T-cell (primary cell): ENCODE results near the gene ADAP2. TPM values are rescaled to one million over a fixed set of nuclear protein-coding genes. Genes with fewer than 3 reads are reported as not detected.

Source experiments
- ATAC-seq, 4 experiments: fragments of 200-7000 bp in 3 of 4; fragments of 150-1000 bp in 1 of 4; cut with Tn5 transposase; replicated peaks in 1 of 4; 1 replicate in 3 of 4; 2 replicates in 1 of 4; pipeline ENCODE4 v1.10.0; 2021; ENCODE audit warnings: moderate library complexity in 3 of 4, mild to moderate bottlenecking in 2 of 4, moderate number of reproducible peaks in 1 of 4
- CTCF ChIA-PET, 2 donors: fragments of 300-600 bp; sonication (Branson Sonifier 250); formaldehyde crosslinking; loops; one replicate each; lab custom pipeline; 2022; ENCODE audit warnings: antibody characterized with exemption in 2 of 2; lab: Charles Lee
- POLR2A ChIA-PET, 2 donors: fragments of 300-600 bp; sonication (Branson Sonifier 250); formaldehyde crosslinking; loops; one replicate each; lab custom pipeline; 2022; ENCODE audit warnings: antibody characterized with exemption in 2 of 2; lab: Charles Lee
- DNase-seq, 35 experiments: peaks; one replicate each; pipeline versions ENCODE4 v3.0.0 to v3.0.0-alpha.2; 2013 to 2023
- H3K27ac ChIP-seq: one replicate; pipeline ENCODE4 v1.5.1; 2013; ENCODE audit warnings: low read length
- H3K27me3 ChIP-seq, 2 experiments: replicated peaks in 1 of 2; 1 replicate in 1 of 2; 2 replicates in 1 of 2; pipeline versions ENCODE4 v1.6.1 to v1.7.0; 2013; ENCODE audit warnings: low read length in 1 of 2, mixed read lengths in 1 of 2; ENCODE audit not compliant: control insufficient read depth in 2 of 2, insufficient read depth in 2 of 2; ENCODE audit errors: extremely low read depth in 1 of 2
- H3K36me3 ChIP-seq, 2 donors: 1 replicate in 1 of 2; 2 replicates in 1 of 2; pipeline versions ENCODE4 v1.6.1 to v1.7.0; 2013; ENCODE audit warnings: low read length in 1 of 2; ENCODE audit not compliant: control insufficient read depth in 2 of 2, insufficient read depth in 1 of 2; ENCODE audit errors: extremely low read depth in 1 of 2
- H3K4me1 ChIP-seq, 2 experiments: 1 replicate in 1 of 2; 2 replicates in 1 of 2; pipeline versions ENCODE4 v1.6.1 to v1.7.0; 2013; ENCODE audit warnings: low read length in 2 of 2, mixed read lengths in 1 of 2; ENCODE audit not compliant: insufficient read depth in 2 of 2, control insufficient read depth in 1 of 2; ENCODE audit errors: extremely low read depth in 1 of 2
- H3K4me3 ChIP-seq, 2 donors: 1 replicate in 1 of 2; 2 replicates in 1 of 2; pipeline versions ENCODE4 v1.5.1 to v1.7.0; 2013; ENCODE audit warnings: mild to moderate bottlenecking in 2 of 2, low read length in 1 of 2, moderate library complexity in 1 of 2; ENCODE audit not compliant: control insufficient read depth in 1 of 2; ENCODE audit errors: extremely low read depth in 1 of 2
- H3K9me3 ChIP-seq: 2 replicates; pipeline ENCODE4 v1.7.0; 2013
- H3K27ac Mint-ChIP-seq, 2 donors: one replicate each; pipeline ENCODE4 v1.8.0; 2020 to 2021; ENCODE audit warnings: mild to moderate bottlenecking in 2 of 2, mixed read lengths in 2 of 2
- H3K27me3 Mint-ChIP-seq, 2 donors: one replicate each; pipeline ENCODE4 v1.8.0; 2021 to 2022; ENCODE audit warnings: mixed read lengths in 2 of 2
- H3K36me3 Mint-ChIP-seq: one replicate; pipeline ENCODE4 v1.8.0; 2021; ENCODE audit warnings: mixed read lengths
- H3K4me1 Mint-ChIP-seq, 3 donors: one replicate each; pipeline ENCODE4 v1.8.0; 2020 to 2022; ENCODE audit warnings: mixed read lengths in 3 of 3, mild to moderate bottlenecking in 1 of 3
- H3K4me3 Mint-ChIP-seq, 3 donors: one replicate each; pipeline ENCODE4 v1.8.0; 2020 to 2022; ENCODE audit warnings: mild to moderate bottlenecking in 3 of 3, mixed read lengths in 3 of 3, moderate library complexity in 3 of 3
- H3K9me3 Mint-ChIP-seq, 3 donors: one replicate each; pipeline ENCODE4 v1.8.0; 2020 to 2022; ENCODE audit warnings: mixed read lengths in 3 of 3
- WGBS: methylation state at CpG from one replicate; pipeline ENCODE4 v1.1.5; 2013; ENCODE audit warnings: missing lambda C conversion rate; ENCODE audit not compliant: insufficient coverage; 5-methylcytosine and 5-hydroxymethylcytosine counted together
- total RNA-seq, 35 experiments: library from RNA in 6 of 35; stranded (reverse) in 6 of 35; fragments of 120-200 nt in 1 of 35; gene quantifications; one replicate each; pipeline versions ENCODE4 v1.2.1 to v1.2.4 and lab custom pipeline; 2013 to 2026

The ADAP2 gene
- total RNA-seq, 5 donors from 2014 or later (not counting 1 experiment from before 2014, with no cell fraction given) = 1.7 to 4.9 (median 2.1) TPM

GRCh38 chr17:30996486-30996885, 74.7 kb downstream of the ADAP2 start:
- 100% methylated on average over 1 of the region's 3 CpGs for WGBS
- no peaks in the 10 kb centered on the region for H3K27me3 Mint-ChIP-seq
- H3K27ac Mint-ChIP-seq = no peak overlapping the region
- H3K4me1 ChIP-seq = no peaks in the 10 kb centered on the region
- no peaks in the 10 kb centered on the region for H3K4me1 Mint-ChIP-seq
- DNase-seq (no peak), ATAC-seq (no peak)
- no peak overlapping the region for H3K27ac ChIP-seq
- ChIA-PET POLR2A (no interaction called here), CTCF (no interaction called here)
- no peak overlapping the region for H3K4me3 Mint-ChIP-seq
- no peak overlapping the region for H3K4me3 ChIP-seq
- no peaks in the 10 kb centered on the region for H3K9me3 ChIP-seq
- H3K36me3 ChIP-seq = peaks cover 3 to 26% of the 10 kb centered on the region in 2 donors
- no peaks in the 10 kb centered on the region for H3K9me3 Mint-ChIP-seq
- H3K36me3 Mint-ChIP-seq = peaks cover 28% of the 10 kb centered on the region
- H3K27me3 ChIP-seq = no peaks in the 10 kb centered on the region

- Mint-ChIP-seq H3K27me3 (no peaks in the 10 kb centered on the region), H3K27ac (no peak overlapping the region), H3K4me1 (no peaks in the 10 kb centered on the region), H3K4me3 (no peak overlapping the region), H3K9me3 (no peaks in the 10 kb centered on the region), H3K36me3 (peaks cover 34% of the 10 kb centered on the region)
- H3K9me3 ChIP-seq = no peaks in the 10 kb centered on the region
- ATAC-seq (no peak), DNase-seq (no peak)
- ChIA-PET POLR2A (no interaction called here), CTCF (interaction anchor here in 1 of 2 donors (0.6 kb wide), 1 partner anchor 976 kb away, joined by 3 read pairs; no protein-coding TSS in a partner anchor)
- WGBS = 83% methylated on average over 2 of the region's 6 CpGs
- no peaks in the 10 kb centered on the region for H3K4me1 ChIP-seq
- H3K4me3 ChIP-seq = no peak overlapping the region
- peaks cover 3 to 26% of the 10 kb centered on the region in 2 donors for H3K36me3 ChIP-seq
- no peak overlapping the region for H3K27ac ChIP-seq
- no peaks in the 10 kb centered on the region for H3K27me3 ChIP-seq
Measured at GRCh38 chr17:30997270-30997669, 75.5 kb downstream of the ADAP2 start.

- Histone ChIP-seq H3K27me3 (no peaks in the 10 kb centered on the region), H3K4me3 (no peak overlapping the region), H3K27ac (no peak overlapping the region), H3K36me3 (peaks cover 3 to 26% of the 10 kb centered on the region in 2 donors), H3K4me1 (no peaks in the 10 kb centered on the region), H3K9me3 (no peaks in the 10 kb centered on the region)
- WGBS = 94% methylated on average over 3 of the region's 5 CpGs
- H3K4me3 Mint-ChIP-seq = no peak overlapping the region
- no peak overlapping the region for H3K27ac Mint-ChIP-seq
- no peak for ATAC-seq
- H3K4me1 Mint-ChIP-seq = no peaks in the 10 kb centered on the region
- no peaks in the 10 kb centered on the region for H3K27me3 Mint-ChIP-seq
- POLR2A ChIA-PET = no interaction called here
- no peaks in the 10 kb centered on the region for H3K9me3 Mint-ChIP-seq
- peaks cover 34% of the 10 kb centered on the region for H3K36me3 Mint-ChIP-seq
- CTCF ChIA-PET = interaction anchor here in 1 of 2 donors (0.6 kb wide), 1 partner anchor 977 kb away, joined by 3 read pairs; no protein-coding TSS in a partner anchor
- DNase-seq = no peak
Measured at GRCh38 chr17:30997842-30998241, 76.1 kb downstream of the ADAP2 start.

- DNase-seq = no peak
- H3K27me3 ChIP-seq = no peaks in the 10 kb centered on the region
- H3K36me3 Mint-ChIP-seq = peaks cover 26% of the 10 kb centered on the region
- CTCF ChIA-PET = interaction anchor here in 1 of 2 donors (0.6 kb wide), 1 partner anchor 215 kb away, joined by 3 read pairs; no protein-coding TSS in a partner anchor
- H3K27ac ChIP-seq = no peak overlapping the region
- WGBS = 97% methylated on average over 6 of the region's 7 CpGs
- H3K9me3 ChIP-seq = no peaks in the 10 kb centered on the region
- H3K4me3 Mint-ChIP-seq = no peak overlapping the region
- H3K27me3 Mint-ChIP-seq = no peaks in the 10 kb centered on the region
- H3K4me3 ChIP-seq = no peak overlapping the region
- POLR2A ChIA-PET = no interaction called here
- H3K4me1 Mint-ChIP-seq = no peaks in the 10 kb centered on the region
- H3K36me3 ChIP-seq = peaks cover 3 to 18% of the 10 kb centered on the region in 2 donors
- no peaks in the 10 kb centered on the region for H3K4me1 ChIP-seq
- H3K9me3 Mint-ChIP-seq = no peaks in the 10 kb centered on the region
- H3K27ac Mint-ChIP-seq = no peak overlapping the region
- ATAC-seq = no peak
Measured at GRCh38 chr17:31002047-31002446, 80.3 kb downstream of the ADAP2 start.

DNA sequence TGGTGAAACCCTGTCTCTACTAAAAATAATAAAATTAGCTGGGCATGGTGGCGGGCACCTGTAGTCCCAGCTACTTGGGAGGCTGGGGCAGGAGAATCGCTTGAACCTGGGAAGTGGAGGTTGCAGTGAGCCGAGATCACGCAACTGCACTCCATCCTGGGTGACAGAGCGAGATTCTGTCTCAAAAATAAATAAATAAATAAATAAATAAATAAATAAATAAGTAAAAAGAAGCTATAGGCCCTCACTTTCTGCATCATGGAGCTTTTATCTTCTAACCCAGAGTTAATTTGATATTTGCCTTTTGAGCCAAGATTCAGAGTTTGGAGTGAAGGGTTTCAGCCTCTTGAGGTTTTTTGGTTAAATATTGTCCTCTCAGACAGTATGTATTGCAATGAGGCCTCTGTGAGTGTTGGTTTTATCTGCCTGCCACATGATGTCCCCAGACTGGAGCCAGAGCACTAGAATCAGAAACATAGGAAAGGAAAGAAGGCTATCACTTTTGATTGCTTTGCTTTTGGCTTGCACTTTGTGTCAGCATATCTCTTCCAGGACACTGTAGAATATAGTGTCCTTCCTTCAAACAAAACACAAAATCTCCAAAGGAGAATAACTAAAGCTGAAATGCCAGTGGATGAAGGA, 81.6 kb downstream of the ADAP2 start:
- Histone ChIP-seq H3K9me3 (no peaks in the 10 kb centered on the region), H3K4me3 (no peak overlapping the region), H3K36me3 (peaks cover 0 to 13% of the 10 kb centered on the region in 2 donors), H3K4me1 (peaks cover 0 to 5% of the 10 kb centered on the region in 2 experiments), H3K27ac (no peak overlapping the region), H3K27me3 (no peaks in the 10 kb centered on the region)
- DNase-seq (no peak), ATAC-seq (no peak)
- Mint-ChIP-seq H3K27me3 (peaks cover 0 to 4% of the 10 kb centered on the region in 2 donors), H3K27ac (no peak overlapping the region), H3K4me3 (no peak overlapping the region), H3K9me3 (no peaks in the 10 kb centered on the region), H3K36me3 (peaks cover 16% of the 10 kb centered on the region), H3K4me1 (peaks cover 4 to 9% (median 9%) of the 10 kb centered on the region in 3 donors)
- no CpG with 5 or more reads among the region's 5 CpGs for WGBS
- ChIA-PET CTCF (interaction anchor here in 1 of 2 donors (0.5 kb wide), 1 partner anchor 41 kb away, joined by 3 read pairs; no protein-coding TSS in a partner anchor), POLR2A (no interaction called here)

GRCh38 chr17:31004160-31004559, 82.4 kb downstream of the ADAP2 start:
- peaks cover 13% of the 10 kb centered on the region for H3K36me3 Mint-ChIP-seq
- peaks cover 7 to 13% (median 10%) of the 10 kb centered on the region in 3 donors for H3K4me1 Mint-ChIP-seq
- POLR2A ChIA-PET = no interaction called here
- no CpG with 5 or more reads among the region's 2 CpGs for WGBS
- Histone ChIP-seq H3K4me3 (no peak overlapping the region), H3K4me1 (peaks cover 0 to 11% of the 10 kb centered on the region in 2 experiments), H3K9me3 (no peaks in the 10 kb centered on the region), H3K27me3 (peaks cover 0 to 3% of the 10 kb centered on the region in 2 experiments), H3K36me3 (peaks cover 0 to 6% of the 10 kb centered on the region in 2 donors), H3K27ac (no peak overlapping the region)
- H3K27ac Mint-ChIP-seq = no peak overlapping the region
- H3K9me3 Mint-ChIP-seq = no peaks in the 10 kb centered on the region
- CTCF ChIA-PET = interaction anchor here (0.5 to 0.6 kb wide), 2 partner anchors 41 to 1197 kb away, joined by 3 to 18 read pairs; no protein-coding TSS in a partner anchor
- DNase-seq (no peak), ATAC-seq (no peak)
- no peak overlapping the region for H3K4me3 Mint-ChIP-seq
- peaks cover 0 to 4% of the 10 kb centered on the region in 2 donors for H3K27me3 Mint-ChIP-seq
